Stimulated activated memory B cell treated with anti-CD40 and anti-IgM and Interleukin-4, amounts not matched to agents 10 μg/mL and 1 μg/mL and 100 μg/mL, for 72 hours (primary cell): ENCODE results near the gene IL17B.

ENCODE experiments used
- ATAC-seq: fragments of 150-1000 bp; cut with Tn5 transposase; 2 replicates; pipeline ENCODE4 v1.10.0; 2021
- H3K27ac Mint-ChIP-seq: one replicate; pipeline ENCODE4 v1.8.0; 2022; ENCODE audit warnings: mild to moderate bottlenecking, mixed read lengths
- H3K27me3 Mint-ChIP-seq: one replicate; pipeline ENCODE4 v1.8.0; 2022; ENCODE audit warnings: mixed read lengths
- H3K36me3 Mint-ChIP-seq: one replicate; pipeline ENCODE4 v1.8.0; 2022; ENCODE audit warnings: mixed read lengths
- H3K4me1 Mint-ChIP-seq: one replicate; pipeline ENCODE4 v1.8.0; 2022; ENCODE audit warnings: mixed read lengths
- H3K4me3 Mint-ChIP-seq: one replicate; pipeline ENCODE4 v1.8.0; 2022; ENCODE audit warnings: mild to moderate bottlenecking, moderate library complexity, mixed read lengths
- H3K9me3 Mint-ChIP-seq: one replicate; pipeline ENCODE4 v1.8.0; 2022; ENCODE audit warnings: mixed read lengths

IL17B gene

GRCh38 chr5:149363358-149363757 is 15.7 kb downstream of the IL17B start:
- H3K27ac Mint-ChIP-seq, result no peak overlapping the region
- ATAC-seq, result no peak
- no peaks in the 10 kb centered on the region for H3K9me3 Mint-ChIP-seq
- H3K36me3 Mint-ChIP-seq, result peaks cover 17% of the 10 kb centered on the region
- no peaks in the 10 kb centered on the region for H3K27me3 Mint-ChIP-seq
- no peak overlapping the region for H3K4me3 Mint-ChIP-seq
- peaks cover 22% of the 10 kb centered on the region for H3K4me1 Mint-ChIP-seq

GRCh38 chr5:149362541-149362940 is 16.6 kb downstream of the IL17B start:
- Mint-ChIP-seq H3K4me1 (peaks cover 20% of the 10 kb centered on the region), H3K27me3 (no peaks in the 10 kb centered on the region), H3K36me3 (peaks cover 14% of the 10 kb centered on the region), H3K9me3 (no peaks in the 10 kb centered on the region), H3K27ac (no peak overlapping the region), H3K4me3 (no peak overlapping the region)
- ATAC-seq, result no peak

- no peaks in the 10 kb centered on the region for H3K27me3 Mint-ChIP-seq
- H3K36me3 Mint-ChIP-seq, result peaks cover 18% of the 10 kb centered on the region
- no peak for ATAC-seq
- no peaks in the 10 kb centered on the region for H3K9me3 Mint-ChIP-seq
- H3K4me3 Mint-ChIP-seq, result no peak overlapping the region
- no peak overlapping the region for H3K27ac Mint-ChIP-seq
- H3K4me1 Mint-ChIP-seq, result peaks cover 22% of the 10 kb centered on the region
These were observed 18.8 kb downstream of the IL17B start for GRCh38 chr5:149360272-149360671.

GRCh38 chr5:149358868-149359495 is 20.1 kb downstream of the IL17B start:
- H3K27me3 Mint-ChIP-seq, result no peaks in the 10 kb centered on the region
- peak overlapping the region; percentile 87 for H3K4me3 Mint-ChIP-seq
- peak overlapping the region; percentile 79 for H3K27ac Mint-ChIP-seq
- no peaks in the 10 kb centered on the region for H3K9me3 Mint-ChIP-seq
- ATAC-seq, result no peak
- H3K4me1 Mint-ChIP-seq, result peaks cover 26% of the 10 kb centered on the region
- peaks cover 23% of the 10 kb centered on the region for H3K36me3 Mint-ChIP-seq

GRCh38 chr5:149358294-149358651 is 20.8 kb downstream of the IL17B start:
- peaks cover 27% of the 10 kb centered on the region for H3K36me3 Mint-ChIP-seq
- no peaks in the 10 kb centered on the region for H3K9me3 Mint-ChIP-seq
- ATAC-seq, result peak; percentile 52
- H3K27me3 Mint-ChIP-seq, result no peaks in the 10 kb centered on the region
- peak overlapping the region; percentile 87 for H3K4me3 Mint-ChIP-seq
- H3K27ac Mint-ChIP-seq, result peak overlapping the region; percentile 79
- H3K4me1 Mint-ChIP-seq, result peaks cover 26% of the 10 kb centered on the region

- Mint-ChIP-seq H3K27me3 (no peaks in the 10 kb centered on the region), H3K27ac (peak within 1 kb of the TSS; percentile 79), H3K4me3 (peak within 1 kb of the TSS; percentile 87), H3K9me3 (no peaks in the 10 kb centered on the region), H3K36me3 (peaks cover 26% of the 10 kb centered on the region), H3K4me1 (peaks cover 26% of the 10 kb centered on the region)
- peak; percentile 100 for ATAC-seq
These were observed 21.5 kb downstream of the IL17B start, which contains the start of gene PCYOX1L for GRCh38 chr5:149357370-149358293. Gene PCYOX1L (plus strand): TSS chr5:149358046. CDS start chr5:149358069, 23 bp downstream.

- no peak overlapping the region for H3K4me3 Mint-ChIP-seq
- H3K27ac Mint-ChIP-seq, result no peak overlapping the region
- no peaks in the 10 kb centered on the region for H3K27me3 Mint-ChIP-seq
- no peaks in the 10 kb centered on the region for H3K9me3 Mint-ChIP-seq
- H3K4me1 Mint-ChIP-seq, result peaks cover 26% of the 10 kb centered on the region
- no peak for ATAC-seq
- peaks cover 37% of the 10 kb centered on the region for H3K36me3 Mint-ChIP-seq
These were observed 22.7 kb downstream of the IL17B start for GRCh38 chr5:149356391-149356790.

- Mint-ChIP-seq H3K4me3 (no peak overlapping the region), H3K27ac (no peak overlapping the region), H3K9me3 (no peaks in the 10 kb centered on the region), H3K36me3 (peaks cover 44% of the 10 kb centered on the region), H3K27me3 (no peaks in the 10 kb centered on the region), H3K4me1 (peaks cover 26% of the 10 kb centered on the region)
- ATAC-seq, result no peak
These were observed 23.4 kb downstream of the IL17B start for GRCh38 chr5:149355688-149356087.

GRCh38 chr5:149353911-149354310 is 25.2 kb downstream of the IL17B start:
- Mint-ChIP-seq H3K27ac (no peak overlapping the region), H3K36me3 (peaks cover 62% of the 10 kb centered on the region), H3K4me1 (peaks cover 23% of the 10 kb centered on the region), H3K9me3 (no peaks in the 10 kb centered on the region), H3K27me3 (no peaks in the 10 kb centered on the region), H3K4me3 (no peak overlapping the region)
- ATAC-seq, result no peak

- peaks cover 11% of the 10 kb centered on the region for H3K4me1 Mint-ChIP-seq
- no peak overlapping the region for H3K27ac Mint-ChIP-seq
- no peak overlapping the region for H3K4me3 Mint-ChIP-seq
- no peaks in the 10 kb centered on the region for H3K27me3 Mint-ChIP-seq
- H3K36me3 Mint-ChIP-seq, result peaks cover 70% of the 10 kb centered on the region
- ATAC-seq, result no peak
- no peaks in the 10 kb centered on the region for H3K9me3 Mint-ChIP-seq
These were observed 26.9 kb downstream of the IL17B start for GRCh38 chr5:149352169-149352568.

GRCh38 chr5:149349382-149349781 is 29.7 kb downstream of the IL17B start:
- H3K36me3 Mint-ChIP-seq, result peaks cover 57% of the 10 kb centered on the region
- no peak overlapping the region for H3K4me3 Mint-ChIP-seq
- ATAC-seq, result no peak
- H3K27me3 Mint-ChIP-seq, result no peaks in the 10 kb centered on the region
- H3K9me3 Mint-ChIP-seq, result no peaks in the 10 kb centered on the region
- H3K27ac Mint-ChIP-seq, result no peak overlapping the region
- H3K4me1 Mint-ChIP-seq, result peaks cover 21% of the 10 kb centered on the region

GRCh38 chr5:149348518-149348917 is 30.6 kb downstream of the IL17B start:
- peaks cover 51% of the 10 kb centered on the region for H3K36me3 Mint-ChIP-seq
- H3K4me3 Mint-ChIP-seq, result no peak overlapping the region
- no peak for ATAC-seq
- no peak overlapping the region for H3K27ac Mint-ChIP-seq
- peaks cover 21% of the 10 kb centered on the region for H3K4me1 Mint-ChIP-seq
- H3K9me3 Mint-ChIP-seq, result no peaks in the 10 kb centered on the region
- no peaks in the 10 kb centered on the region for H3K27me3 Mint-ChIP-seq

GRCh38 chr5:149345892-149346222 is 33.2 kb downstream of the IL17B start:
- H3K4me3 Mint-ChIP-seq, result peak overlapping the region; percentile 91
- H3K36me3 Mint-ChIP-seq, result peaks cover 28% of the 10 kb centered on the region
- peak overlapping the region; percentile 86 for H3K27ac Mint-ChIP-seq
- H3K27me3 Mint-ChIP-seq, result no peaks in the 10 kb centered on the region
- peak; percentile 9 for ATAC-seq
- peaks cover 21% of the 10 kb centered on the region for H3K4me1 Mint-ChIP-seq
- no peaks in the 10 kb centered on the region for H3K9me3 Mint-ChIP-seq

GRCh38 chr5:149345147-149345891 is 33.8 kb downstream of the IL17B start, which contains the start of gene GRPEL2:
Gene GRPEL2 (plus strand): TSS chr5:149345499. CDS start chr5:149345540, 41 bp downstream.
- H3K9me3 Mint-ChIP-seq, result no peaks in the 10 kb centered on the region
- peak within 1 kb of the TSS; percentile 86 for H3K27ac Mint-ChIP-seq
- peak within 1 kb of the TSS; percentile 91 for H3K4me3 Mint-ChIP-seq
- peaks cover 21% of the 10 kb centered on the region for H3K4me1 Mint-ChIP-seq
- peak; percentile 97 for ATAC-seq
- peaks cover 23% of the 10 kb centered on the region for H3K36me3 Mint-ChIP-seq
- H3K27me3 Mint-ChIP-seq, result no peaks in the 10 kb centered on the region

GRCh38 chr5:149344151-149344550 is 34.9 kb downstream of the IL17B start:
- peak overlapping the region; percentile 2 for H3K4me3 Mint-ChIP-seq
- no peaks in the 10 kb centered on the region for H3K27me3 Mint-ChIP-seq
- H3K9me3 Mint-ChIP-seq, result no peaks in the 10 kb centered on the region
- H3K27ac Mint-ChIP-seq, result peak overlapping the region; percentile 86
- H3K36me3 Mint-ChIP-seq, result peaks cover 11% of the 10 kb centered on the region
- no peak for ATAC-seq
- peaks cover 21% of the 10 kb centered on the region for H3K4me1 Mint-ChIP-seq
